GM10847 (cell line): Measurements from ENCODE around the gene IP6K2.

ENCODE experiments used
- POLR2A ChIP-seq: IDR thresholded peaks from 2 replicates; pipeline ENCODE4 v1.6.1; 2011; ENCODE audit not compliant: insufficient read length; ENCODE audit errors: extremely low read depth

Gene IP6K2

DNA sequence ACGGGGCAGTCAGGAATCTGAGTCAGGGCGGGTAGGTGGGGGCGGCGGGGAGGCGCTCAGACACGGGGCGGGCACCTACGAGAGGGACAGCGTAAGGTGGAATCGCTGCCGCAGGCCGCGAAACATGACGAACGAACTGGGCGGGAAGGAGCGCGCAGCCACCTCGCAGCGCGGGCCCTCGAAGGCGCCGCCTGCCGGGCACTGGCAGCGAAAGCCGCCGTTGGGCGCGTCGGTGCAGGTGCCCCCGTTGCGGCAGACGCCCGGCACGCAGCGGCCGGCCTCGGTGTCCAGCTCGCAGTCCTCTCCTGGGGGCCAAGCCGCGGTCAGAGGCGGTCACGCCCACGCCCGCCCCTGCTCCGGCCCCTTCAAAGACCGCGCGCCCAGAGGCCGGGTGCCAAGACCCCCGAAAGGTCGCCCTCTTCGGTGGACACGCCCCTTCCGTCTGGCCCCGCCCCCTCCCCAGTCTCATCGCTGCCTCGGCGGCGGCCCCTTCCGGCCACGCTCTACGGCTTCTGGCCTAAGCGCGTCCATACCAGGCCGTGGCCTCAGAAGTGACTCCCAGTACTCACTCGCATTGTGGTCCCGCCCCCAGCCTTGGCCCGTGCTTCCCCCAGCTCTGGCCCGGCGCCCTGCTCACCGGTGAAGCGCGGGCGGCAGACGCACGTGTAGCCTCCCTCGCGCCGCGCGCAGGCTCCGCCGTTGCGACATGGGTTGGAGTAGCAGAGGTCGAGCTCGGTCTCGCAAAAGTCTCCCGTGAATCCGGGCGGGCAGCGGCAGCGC is 60.8 kb downstream of the IP6K2 start:
- TF ChIP-seq POLR2A = peak; percentile 7

DNA sequence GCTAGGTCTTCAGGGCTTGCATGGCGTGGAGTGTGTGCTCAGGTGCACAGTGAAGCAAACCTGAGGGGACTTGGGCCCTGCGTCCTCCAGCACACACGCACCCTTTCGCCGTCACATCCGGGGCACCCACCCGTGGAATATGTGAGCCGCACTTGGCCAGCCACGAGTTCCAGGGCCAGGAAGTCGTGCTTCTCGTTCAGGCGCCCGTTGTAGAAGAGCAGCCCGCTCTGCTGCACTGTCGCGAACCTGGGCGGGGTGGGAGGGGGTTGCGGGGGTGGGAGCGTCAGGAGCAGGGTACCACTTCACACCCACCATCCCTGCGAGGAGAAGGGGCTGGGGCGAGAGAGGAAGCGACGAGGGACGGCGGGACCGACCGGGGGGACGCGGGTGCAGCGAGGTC is 61.4 kb downstream of the IP6K2 start:
- TF ChIP-seq POLR2A = no peak

DNA sequence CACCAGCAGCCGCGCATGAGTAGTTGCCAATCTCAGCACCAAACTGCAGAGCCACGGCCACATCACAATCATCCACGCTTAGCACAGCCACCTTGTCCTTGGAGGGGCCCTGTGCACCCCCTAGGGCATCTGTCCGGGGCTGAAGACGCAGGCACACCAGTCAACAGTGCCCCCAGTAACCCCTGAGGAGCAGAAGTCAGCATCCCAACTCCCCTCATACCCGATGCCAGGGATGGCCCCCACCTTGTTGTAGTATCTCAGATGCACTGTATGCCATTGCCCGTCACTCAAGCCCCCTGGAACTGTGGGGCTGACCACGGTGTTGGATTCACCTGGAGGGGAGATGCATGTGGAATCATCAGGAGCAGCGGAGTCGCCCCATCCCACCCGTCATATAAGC is 62.0 kb downstream of the IP6K2 start:
- no peak for TF ChIP-seq POLR2A

DNA sequence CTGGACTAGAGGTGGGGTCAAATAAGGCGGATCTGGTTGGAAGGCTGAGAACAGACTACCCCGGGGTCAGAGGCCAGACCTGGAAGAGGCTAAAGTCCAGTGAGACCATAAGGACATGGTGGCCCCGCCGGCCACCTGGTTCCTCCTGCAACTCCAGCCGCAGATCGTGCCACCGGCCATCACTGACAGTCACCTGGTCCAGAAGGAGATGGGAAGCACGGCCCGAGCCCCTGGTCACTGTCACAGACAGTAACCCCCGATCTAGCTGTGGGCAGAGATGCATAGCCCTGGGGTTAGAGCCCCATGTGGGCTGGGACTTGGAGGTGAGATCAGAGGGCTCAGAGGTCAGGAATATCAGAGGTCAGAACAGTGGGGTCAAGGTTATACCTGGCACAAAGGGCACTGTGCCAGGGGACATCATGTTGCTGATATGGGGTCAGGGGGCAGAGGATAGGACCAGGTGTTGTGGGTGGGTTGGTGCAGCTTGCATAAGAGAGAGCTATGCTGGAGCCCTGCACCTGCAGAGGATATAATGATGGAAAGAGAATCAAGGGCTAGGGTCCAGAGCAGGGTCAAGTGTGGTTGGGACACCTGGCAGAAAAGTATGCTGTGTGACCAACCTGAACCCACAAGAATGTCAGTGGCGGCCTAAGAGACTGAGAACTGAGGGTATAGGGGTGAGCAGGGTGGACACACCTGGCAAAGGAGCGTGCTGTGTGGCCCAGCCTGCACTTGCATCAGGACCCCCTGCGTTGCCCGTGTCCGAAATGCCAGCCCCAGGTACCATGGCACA is 63.9 kb downstream of the IP6K2 start:
- TF ChIP-seq POLR2A = no peak

DNA sequence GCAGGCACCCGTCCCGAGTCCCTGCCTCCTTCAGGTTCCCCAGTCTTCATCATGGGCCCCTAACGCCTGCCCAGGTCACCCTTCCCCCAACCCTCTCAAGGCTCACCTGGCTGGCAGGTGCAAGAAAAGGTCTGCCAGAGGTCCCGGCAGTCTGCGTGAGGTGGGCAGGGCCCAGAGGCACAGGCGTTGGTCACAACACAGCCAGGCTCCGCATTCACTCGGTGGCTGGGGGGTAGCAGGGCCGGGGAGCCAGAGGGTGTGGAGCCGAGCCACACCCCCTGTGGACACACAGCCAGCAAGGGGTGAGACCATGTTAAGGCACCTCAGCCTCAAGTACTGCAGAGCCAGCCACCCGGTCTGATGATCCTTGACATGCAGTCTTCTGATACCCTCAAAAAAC is 65.2 kb downstream of the IP6K2 start:
- TF ChIP-seq POLR2A = no peak

DNA sequence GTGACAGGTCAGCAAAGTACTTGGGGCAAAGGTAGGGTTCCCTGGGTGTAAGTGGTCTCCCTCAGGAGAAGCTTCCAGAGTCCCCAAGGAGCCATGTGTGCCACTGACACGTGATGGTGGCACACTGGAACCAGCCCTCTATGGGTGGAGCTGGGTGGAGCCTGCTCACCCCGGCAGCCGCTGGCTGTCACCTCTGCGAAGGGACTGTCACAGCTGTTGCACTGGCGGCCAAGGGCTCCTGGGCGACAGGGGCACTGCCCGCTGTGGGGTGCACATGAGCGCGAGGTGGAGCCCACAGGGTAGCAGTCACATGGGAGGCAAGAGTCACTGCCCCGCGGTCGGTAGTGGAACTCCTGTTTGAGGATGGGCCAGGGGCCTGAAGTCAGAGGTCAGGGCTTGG is 66.3 kb downstream of the IP6K2 start:
- TF ChIP-seq POLR2A = no peak

DNA sequence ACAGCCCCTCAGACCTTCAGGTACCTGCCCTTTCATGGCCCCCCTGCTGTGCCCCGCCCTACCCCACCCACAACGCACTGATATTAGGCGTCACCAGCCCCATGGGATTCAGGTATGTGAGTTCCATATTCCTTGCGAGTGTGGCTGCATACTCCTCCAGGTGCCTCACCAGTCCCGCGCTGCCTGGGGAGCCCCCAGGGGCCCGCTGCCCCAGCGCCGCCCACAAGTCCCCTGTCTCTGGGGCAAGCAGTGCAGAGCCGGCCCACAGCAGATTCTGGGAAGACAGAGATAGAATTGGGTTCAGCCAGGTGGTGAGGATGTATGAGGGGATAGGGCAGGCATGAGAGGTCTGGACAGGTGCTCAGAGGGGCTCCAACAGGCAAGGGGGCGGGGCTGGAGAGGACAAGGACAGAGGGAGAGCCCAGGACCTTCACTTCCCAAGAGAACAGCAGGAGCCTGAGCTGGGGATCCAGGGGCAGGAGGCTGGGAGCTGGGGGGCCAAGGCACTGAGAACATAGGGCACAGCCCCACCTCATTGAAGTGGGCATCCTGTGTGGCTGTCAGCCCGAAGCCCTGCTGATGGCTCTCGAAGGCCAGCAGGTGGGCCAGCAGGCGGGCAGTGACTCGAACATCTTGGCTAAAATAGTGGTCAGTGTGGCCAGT is 68.7 kb downstream of the IP6K2 start:
- TF ChIP-seq POLR2A = no peak

DNA sequence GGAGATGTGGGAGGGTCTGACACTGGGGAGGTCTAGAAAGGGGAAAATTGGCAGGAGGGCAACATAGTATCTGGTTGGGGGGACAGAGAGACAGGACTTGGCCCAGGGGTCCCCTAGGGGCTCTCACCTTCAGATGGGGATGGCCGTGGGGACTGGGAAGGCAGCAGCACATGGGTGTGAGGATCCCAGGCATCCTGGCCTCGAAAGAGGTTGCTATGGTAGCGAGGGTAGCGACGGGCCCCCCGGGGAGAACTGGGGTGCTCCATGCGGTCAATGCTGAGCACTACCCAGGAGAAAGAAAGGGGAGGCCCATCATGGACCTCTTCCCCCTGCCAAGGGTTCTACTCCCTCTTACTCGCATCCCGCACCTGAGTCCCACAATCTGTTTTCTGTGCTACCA is 69.3 kb downstream of the IP6K2 start:
- TF ChIP-seq POLR2A = no peak

DNA sequence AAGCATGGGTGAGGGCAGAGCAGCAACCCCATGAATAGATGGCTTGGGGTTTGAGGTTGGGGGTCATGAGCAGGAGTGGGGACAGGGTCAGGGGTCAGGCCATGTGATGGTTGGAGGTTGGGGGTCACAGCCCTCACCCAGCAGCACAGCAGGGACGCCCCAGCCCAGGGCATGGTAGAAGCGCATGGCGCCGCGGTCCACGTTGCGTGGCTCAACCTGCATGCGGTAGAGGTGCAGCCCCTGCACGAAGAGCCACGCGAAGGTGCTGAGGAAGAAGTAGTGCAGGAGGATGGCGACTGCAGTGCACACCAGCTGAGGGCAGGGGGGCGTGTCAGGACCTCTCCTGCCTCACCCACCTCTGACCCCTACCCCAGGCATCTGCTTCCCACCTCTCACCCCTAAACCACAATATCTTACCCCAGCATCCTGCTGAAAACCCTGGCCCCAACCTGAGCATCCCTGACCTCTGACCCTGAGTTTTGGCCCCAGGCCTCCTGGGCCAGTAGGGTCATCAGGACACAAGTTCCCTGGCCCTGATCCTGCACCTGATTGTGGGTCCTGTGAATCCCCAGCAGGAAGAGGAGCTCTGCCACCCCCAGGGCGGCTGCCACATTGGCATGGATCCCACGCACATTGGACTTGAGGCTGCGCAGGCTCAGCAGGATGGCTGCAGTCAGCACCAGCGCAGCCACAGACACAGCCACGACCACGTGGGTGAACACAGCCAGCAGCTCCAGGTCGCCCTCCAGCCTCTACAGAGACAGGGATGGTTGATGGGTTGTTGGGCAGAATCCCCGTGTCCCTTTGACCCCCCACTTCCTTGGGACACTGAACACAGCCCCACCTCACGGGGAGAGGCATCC is 71.9 kb downstream of the IP6K2 start:
- no peak for TF ChIP-seq POLR2A

- TF ChIP-seq POLR2A = no peak
Observed at GRCh38 chr3:48642605-48643004, 74.4 kb downstream of the IP6K2 start.

DNA sequence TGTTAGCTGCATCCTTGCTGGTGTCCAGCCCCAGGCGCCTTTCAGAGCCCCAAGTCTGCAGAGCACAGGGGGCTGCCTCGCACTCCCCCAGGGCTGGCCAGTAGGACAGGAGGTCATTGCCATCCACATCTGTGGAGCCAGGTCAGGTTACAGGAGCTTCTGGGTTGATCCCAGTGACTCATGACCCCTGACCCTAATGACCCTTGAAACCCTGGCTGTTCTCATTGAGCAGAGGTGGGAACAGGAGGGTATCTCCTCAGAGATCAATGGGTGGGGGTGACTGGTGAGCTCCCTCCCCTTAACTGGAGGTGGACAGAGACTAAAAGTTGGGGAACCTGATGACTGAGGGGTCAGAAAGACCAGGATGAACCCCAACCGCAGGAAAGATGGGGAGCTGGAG is 75.6 kb downstream of the IP6K2 start:
- no peak for TF ChIP-seq POLR2A

- TF ChIP-seq POLR2A = no peak
Observed at GRCh38 chr3:48639944-48640606, 76.9 kb downstream of the IP6K2 start.
